ENCODE results near the gene KCND1.

KCND1 gene

DNA sequence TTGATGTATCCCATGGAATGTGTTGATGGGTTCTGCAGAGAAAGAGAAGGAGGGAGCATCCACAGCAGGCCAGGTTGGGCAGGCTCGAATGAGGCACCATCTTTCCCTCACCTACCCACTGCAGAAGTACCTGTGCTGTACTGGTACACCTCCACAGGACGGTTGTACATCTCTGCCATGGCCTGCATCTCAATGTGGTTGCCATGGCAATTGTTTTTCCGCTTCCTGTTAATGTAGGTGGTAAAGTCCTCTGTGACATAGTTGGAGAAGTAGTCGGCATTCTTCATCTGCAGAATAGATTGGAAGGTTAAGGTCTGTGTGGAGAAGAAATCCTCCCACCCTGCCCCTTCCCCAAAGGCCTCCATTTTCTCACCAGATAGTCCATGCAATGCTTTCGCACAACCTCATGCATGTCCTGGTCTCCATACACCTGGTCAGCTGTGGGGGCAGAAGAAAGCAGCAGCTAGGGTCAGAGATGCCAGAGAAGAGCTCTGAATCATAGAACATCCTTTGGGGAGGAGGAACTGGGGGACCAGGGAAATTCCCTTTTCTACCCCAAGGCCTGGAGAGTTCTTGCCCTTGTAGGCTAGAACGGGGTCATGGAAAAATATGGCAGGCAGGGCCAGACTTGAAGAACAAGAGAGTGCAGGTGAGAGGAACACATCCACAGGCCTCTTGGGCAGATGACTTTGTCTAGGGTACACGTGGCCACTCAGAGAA lies 36.9 kb downstream of the KCND1 start:
- H3K4me2 ChIP-seq (ENCODE audit: low read length, poor library complexity, severe bottlenecking): no peak overlapping the region
- H3K9ac ChIP-seq (ENCODE audit: low read length): no peak overlapping the region
- H2BK15ac ChIP-seq (ENCODE audit: low read depth, poor library complexity, severe bottlenecking): no peak overlapping the region
- H3K36me3 ChIP-seq (ENCODE audit: control insufficient read depth in 1 of 2, insufficient read depth in 2 of 2, low read depth in 1 of 2, low read length in 2 of 2): peaks cover 27 to 53% of the 10 kb centered on the region in 2 experiments
- H3K27ac ChIP-seq (ENCODE audit: low read length, poor library complexity, severe bottlenecking): no peak overlapping the region
- H3K18ac ChIP-seq (ENCODE audit: low read depth in 1 of 2, low read length in 2 of 2): no peak overlapping the region
- no peak overlapping the region for H4K8ac ChIP-seq (ENCODE audit: low read length)
- H3K4ac ChIP-seq (ENCODE audit: low read depth in 1 of 2, low read length in 2 of 2): no peak overlapping the region
- H2BK12ac ChIP-seq (ENCODE audit: low read length in 2 of 2): no peak overlapping the region
- DNase-seq: no peak
- no peak overlapping the region for H2AFZ ChIP-seq (ENCODE audit: low read depth, low read length)
- no peak overlapping the region for H2AK5ac ChIP-seq (ENCODE audit: low read length, severe bottlenecking)
- H3K23ac ChIP-seq (ENCODE audit: low read length in 2 of 2): no peak overlapping the region
- H3K9me3 ChIP-seq (ENCODE audit: control insufficient read depth, low read length): peaks cover 4% of the 10 kb centered on the region
- H4K91ac ChIP-seq (ENCODE audit: low read length): no peak overlapping the region
- no peak overlapping the region for H2BK120ac ChIP-seq (ENCODE audit: low read depth, low read length)
- H3K4me1 ChIP-seq (ENCODE audit: control insufficient read depth, insufficient read depth, low read depth, low read length): peaks cover 15% of the 10 kb centered on the region
- no peak overlapping the region for H2BK5ac ChIP-seq (ENCODE audit: low read depth, low read length, poor library complexity, severe bottlenecking)
- WGBS: 100% methylated on average over 2 of the region's 7 CpGs
- no peak overlapping the region for H3K4me3 ChIP-seq (ENCODE audit: insufficient read depth in 1 of 2, low read depth in 1 of 2, low read length in 2 of 2)
- no peak overlapping the region for H3K14ac ChIP-seq (ENCODE audit: low read length in 2 of 2)
- H3K27me3 ChIP-seq (ENCODE audit: control insufficient read depth in 1 of 2, insufficient read depth in 1 of 2, low read length in 2 of 2): peaks cover 0 to 4% of the 10 kb centered on the region in 2 experiments
- peaks cover 2% of the 10 kb centered on the region for H3K79me1 ChIP-seq (replicated peaks; ENCODE audit: low read length, poor library complexity, severe bottlenecking)

DNA sequence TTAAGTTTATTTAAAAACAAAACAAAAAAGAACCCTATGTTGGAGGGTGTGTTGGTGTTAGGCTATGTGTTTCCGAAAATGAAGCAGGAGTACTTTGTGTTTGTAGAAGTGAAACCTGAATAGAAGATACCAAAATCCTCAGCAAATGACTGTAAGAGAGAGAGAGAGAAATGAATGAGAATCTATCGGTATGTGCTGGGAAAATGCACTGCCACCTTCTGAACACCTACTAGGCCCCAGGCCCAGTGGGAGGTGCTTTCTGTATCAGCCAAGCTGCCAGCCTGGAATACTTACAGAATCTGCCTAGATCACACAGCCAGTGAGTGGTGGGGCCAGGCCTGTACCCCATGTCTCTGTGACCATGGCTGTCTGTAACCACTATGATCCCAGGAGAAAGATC lies 37.9 kb downstream of the KCND1 start:
- no peak overlapping the region for H2BK12ac ChIP-seq (ENCODE audit: low read length in 2 of 2)
- H3K36me3 ChIP-seq (ENCODE audit: control insufficient read depth in 1 of 2, insufficient read depth in 2 of 2, low read depth in 1 of 2, low read length in 2 of 2): peaks cover 24 to 46% of the 10 kb centered on the region in 2 experiments
- H3K9ac ChIP-seq (ENCODE audit: low read length): no peak overlapping the region
- no peaks in the 10 kb centered on the region for H3K27me3 ChIP-seq (ENCODE audit: control insufficient read depth in 1 of 2, insufficient read depth in 1 of 2, low read length in 2 of 2)
- no peak overlapping the region for H4K8ac ChIP-seq (ENCODE audit: low read length)
- no peak overlapping the region for H2BK120ac ChIP-seq (ENCODE audit: low read depth, low read length)
- no peak overlapping the region for H2AK5ac ChIP-seq (ENCODE audit: low read length, severe bottlenecking)
- no peak overlapping the region for H3K4me2 ChIP-seq (ENCODE audit: low read length, poor library complexity, severe bottlenecking)
- H2AFZ ChIP-seq (ENCODE audit: low read depth, low read length): no peak overlapping the region
- H2BK5ac ChIP-seq (ENCODE audit: low read depth, low read length, poor library complexity, severe bottlenecking): no peak overlapping the region
- no peak overlapping the region for H3K27ac ChIP-seq (ENCODE audit: low read length, poor library complexity, severe bottlenecking)
- H2BK15ac ChIP-seq (ENCODE audit: low read depth, poor library complexity, severe bottlenecking): no peak overlapping the region
- no peak overlapping the region for H3K4me3 ChIP-seq (ENCODE audit: insufficient read depth in 1 of 2, low read depth in 1 of 2, low read length in 2 of 2)
- peaks cover 2% of the 10 kb centered on the region for H3K79me1 ChIP-seq (replicated peaks; ENCODE audit: low read length, poor library complexity, severe bottlenecking)
- no peak overlapping the region for H3K14ac ChIP-seq (ENCODE audit: low read length in 2 of 2)
- H3K4ac ChIP-seq (ENCODE audit: low read depth in 1 of 2, low read length in 2 of 2): no peak overlapping the region
- H3K18ac ChIP-seq (ENCODE audit: low read depth in 1 of 2, low read length in 2 of 2): no peak overlapping the region
- peaks cover 12% of the 10 kb centered on the region for H3K4me1 ChIP-seq (ENCODE audit: control insufficient read depth, insufficient read depth, low read depth, low read length)
- H4K91ac ChIP-seq (ENCODE audit: low read length): no peak overlapping the region
- no peak overlapping the region for H3K23ac ChIP-seq (ENCODE audit: low read length in 2 of 2)
- H3K9me3 ChIP-seq (ENCODE audit: control insufficient read depth, low read length): peaks cover 4% of the 10 kb centered on the region
- 83% methylated on average over 1 of the region's 2 CpGs for WGBS
- DNase-seq: no peak

DNA sequence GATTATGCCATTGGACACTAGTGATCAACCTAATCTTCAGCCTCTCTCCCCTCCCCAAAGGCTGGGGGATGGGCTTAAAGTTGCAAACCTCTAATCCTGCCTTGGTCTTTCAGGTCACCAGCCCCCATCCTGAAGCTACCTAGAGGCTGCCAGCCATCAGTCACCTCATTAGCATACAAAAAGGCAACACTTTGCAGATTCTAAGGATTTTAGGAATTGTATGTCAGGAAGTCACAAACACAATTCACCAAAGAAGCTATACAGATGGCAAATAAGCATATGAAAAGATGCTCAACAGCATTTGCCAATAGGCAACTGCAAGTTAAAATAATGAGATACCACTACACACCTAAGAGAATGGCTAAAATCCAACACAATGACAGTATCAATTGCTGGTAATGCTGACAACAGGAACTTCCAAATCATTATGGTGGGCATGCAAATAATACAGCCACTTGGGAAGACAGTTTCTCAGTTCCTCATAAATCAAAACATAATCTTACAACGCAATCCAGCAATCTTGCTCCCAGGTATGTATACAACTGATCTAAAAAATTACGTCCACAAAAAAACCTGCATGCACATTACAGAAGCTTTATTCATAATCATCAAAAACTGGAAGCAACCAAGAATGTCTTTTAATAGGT lies 43.8 kb downstream of the KCND1 start:
- H2AFZ ChIP-seq (ENCODE audit: low read depth, low read length): no peak overlapping the region
- no peak overlapping the region for H3K9ac ChIP-seq (ENCODE audit: low read length)
- no peak overlapping the region for H4K91ac ChIP-seq (ENCODE audit: low read length)
- no peak overlapping the region for H2BK5ac ChIP-seq (ENCODE audit: low read depth, low read length, poor library complexity, severe bottlenecking)
- H3K9me3 ChIP-seq (ENCODE audit: control insufficient read depth, low read length): peaks cover 1% of the 10 kb centered on the region
- no peak overlapping the region for H4K8ac ChIP-seq (ENCODE audit: low read length)
- no peak overlapping the region for H3K23ac ChIP-seq (ENCODE audit: low read length in 2 of 2)
- no peak overlapping the region for H3K4me3 ChIP-seq (ENCODE audit: insufficient read depth in 1 of 2, low read depth in 1 of 2, low read length in 2 of 2)
- H2BK15ac ChIP-seq (ENCODE audit: low read depth, poor library complexity, severe bottlenecking): no peak overlapping the region
- no peak overlapping the region for H3K4me2 ChIP-seq (ENCODE audit: low read length, poor library complexity, severe bottlenecking)
- H3K36me3 ChIP-seq (ENCODE audit: control insufficient read depth in 1 of 2, insufficient read depth in 2 of 2, low read depth in 1 of 2, low read length in 2 of 2): peaks cover 46 to 50% of the 10 kb centered on the region in 2 experiments
- H3K27ac ChIP-seq (ENCODE audit: low read length, poor library complexity, severe bottlenecking): no peak overlapping the region
- no peak overlapping the region for H3K4ac ChIP-seq (ENCODE audit: low read depth in 1 of 2, low read length in 2 of 2)
- no peak overlapping the region for H2BK12ac ChIP-seq (ENCODE audit: low read length in 2 of 2)
- no peak for DNase-seq
- no peak overlapping the region for H3K14ac ChIP-seq (ENCODE audit: low read length in 2 of 2)
- no CpG with 5 or more reads among the region's 2 CpGs for WGBS
- no peak overlapping the region for H2AK5ac ChIP-seq (ENCODE audit: low read length, severe bottlenecking)
- peaks cover 9% of the 10 kb centered on the region for H3K79me1 ChIP-seq (replicated peaks; ENCODE audit: low read length, poor library complexity, severe bottlenecking)
- no peaks in the 10 kb centered on the region for H3K4me1 ChIP-seq (ENCODE audit: control insufficient read depth, insufficient read depth, low read depth, low read length)
- H3K18ac ChIP-seq (ENCODE audit: low read depth in 1 of 2, low read length in 2 of 2): no peak overlapping the region
- H2BK120ac ChIP-seq (ENCODE audit: low read depth, low read length): no peak overlapping the region
- H3K27me3 ChIP-seq (ENCODE audit: control insufficient read depth in 1 of 2, insufficient read depth in 1 of 2, low read length in 2 of 2): peaks cover 0 to 9% of the 10 kb centered on the region in 2 experiments

DNA sequence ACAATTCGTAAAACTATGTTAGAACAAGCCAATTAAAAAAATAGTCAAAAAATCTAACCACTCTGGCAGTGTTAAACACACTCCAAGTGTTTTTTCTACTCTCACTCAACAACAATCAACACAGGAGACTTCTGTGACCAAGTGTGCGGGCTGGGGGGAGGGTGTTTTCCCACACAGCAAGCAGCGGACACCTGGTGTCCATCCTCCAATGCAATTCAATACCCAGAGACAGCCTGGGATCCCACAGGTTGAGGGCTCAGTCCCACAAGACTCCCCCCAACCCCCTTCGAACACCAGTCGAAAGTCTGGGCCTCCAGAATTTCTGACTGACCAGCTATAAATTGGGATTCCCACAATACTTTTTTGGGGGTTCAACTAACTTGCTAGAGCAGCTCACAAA lies 44.5 kb downstream of the KCND1 start:
- H3K4me3 ChIP-seq (ENCODE audit: insufficient read depth in 1 of 2, low read depth in 1 of 2, low read length in 2 of 2): no peak overlapping the region
- WGBS: 100% methylated on average over 4 of the region's 5 CpGs
- H3K4me2 ChIP-seq (ENCODE audit: low read length, poor library complexity, severe bottlenecking): no peak overlapping the region
- H3K14ac ChIP-seq (ENCODE audit: low read length in 2 of 2): no peak overlapping the region
- H2AFZ ChIP-seq (ENCODE audit: low read depth, low read length): no peak overlapping the region
- no peak overlapping the region for H3K9ac ChIP-seq (ENCODE audit: low read length)
- H3K23ac ChIP-seq (ENCODE audit: low read length in 2 of 2): no peak overlapping the region
- no peaks in the 10 kb centered on the region for H3K9me3 ChIP-seq (ENCODE audit: control insufficient read depth, low read length)
- peaks cover 9% of the 10 kb centered on the region for H3K79me1 ChIP-seq (replicated peaks; ENCODE audit: low read length, poor library complexity, severe bottlenecking)
- peaks cover 46 to 54% of the 10 kb centered on the region in 2 experiments for H3K36me3 ChIP-seq (ENCODE audit: control insufficient read depth in 1 of 2, insufficient read depth in 2 of 2, low read depth in 1 of 2, low read length in 2 of 2)
- H2BK12ac ChIP-seq (ENCODE audit: low read length in 2 of 2): no peak overlapping the region
- no peak overlapping the region for H2AK5ac ChIP-seq (ENCODE audit: low read length, severe bottlenecking)
- H3K27ac ChIP-seq (ENCODE audit: low read length, poor library complexity, severe bottlenecking): no peak overlapping the region
- H3K27me3 ChIP-seq (ENCODE audit: control insufficient read depth in 1 of 2, insufficient read depth in 1 of 2, low read length in 2 of 2): peaks cover 0 to 9% of the 10 kb centered on the region in 2 experiments
- no peak overlapping the region for H2BK15ac ChIP-seq (ENCODE audit: low read depth, poor library complexity, severe bottlenecking)
- no peak overlapping the region for H3K18ac ChIP-seq (ENCODE audit: low read depth in 1 of 2, low read length in 2 of 2)
- no peak overlapping the region for H4K8ac ChIP-seq (ENCODE audit: low read length)
- H2BK120ac ChIP-seq (ENCODE audit: low read depth, low read length): no peak overlapping the region
- H3K4ac ChIP-seq (ENCODE audit: low read depth in 1 of 2, low read length in 2 of 2): no peak overlapping the region
- DNase-seq: no peak
- no peak overlapping the region for H2BK5ac ChIP-seq (ENCODE audit: low read depth, low read length, poor library complexity, severe bottlenecking)
- no peaks in the 10 kb centered on the region for H3K4me1 ChIP-seq (ENCODE audit: control insufficient read depth, insufficient read depth, low read depth, low read length)
- no peak overlapping the region for H4K91ac ChIP-seq (ENCODE audit: low read length)
